Measurements from ENCODE around the gene CDC26. TPM values are rescaled to one million over a fixed set of nuclear protein-coding genes. Genes with fewer than 3 reads are reported as not detected.

The CDC26 gene
- total and polyA plus RNA-seq, 2 experiments from 2014 or later = 29.7 to 60.7 TPM

GRCh38 chr9:113261917-113262671 lies 13.3 kb downstream of the CDC26 start:
- Histone ChIP-seq H3K9me3 (ENCODE audit: low read depth) (no peaks in the 10 kb centered on the region), H3K27ac (no peak overlapping the region), H3K4me3 (no peak overlapping the region), H3K27me3 (no peaks in the 10 kb centered on the region), H3K4me1 (ENCODE audit: low read depth) (no peaks in the 10 kb centered on the region), H3K36me3 (peaks cover 36% of the 10 kb centered on the region)
- TF ChIP-seq CTCF (IDR thresholded peaks at IDR 0.05; ENCODE audit: low read depth, low read length) = no peak
- DNase-seq (ENCODE audit: low read depth in 1 of 2, low spot score in 1 of 2) = no peak

GRCh38 chr9:113258282-113258681 lies 17.1 kb downstream of the CDC26 start:
- Histone ChIP-seq H3K27ac (no peak overlapping the region), H3K36me3 (peaks cover 39% of the 10 kb centered on the region), H3K4me3 (no peak overlapping the region), H3K27me3 (no peaks in the 10 kb centered on the region), H3K4me1 (ENCODE audit: low read depth) (no peaks in the 10 kb centered on the region), H3K9me3 (ENCODE audit: low read depth) (no peaks in the 10 kb centered on the region)
- DNase-seq (ENCODE audit: low read depth in 1 of 2, low spot score in 1 of 2) = no peak
- no peak for TF ChIP-seq CTCF (IDR thresholded peaks at IDR 0.05; ENCODE audit: low read depth, low read length)

GRCh38 chr9:113257863-113258262 lies 17.5 kb downstream of the CDC26 start:
- no peak for TF ChIP-seq CTCF (IDR thresholded peaks at IDR 0.05; ENCODE audit: low read depth, low read length)
- no peak overlapping the region for H3K4me3 ChIP-seq
- no peak overlapping the region for H3K27ac ChIP-seq
- H3K4me1 ChIP-seq (ENCODE audit: low read depth) = no peaks in the 10 kb centered on the region
- DNase-seq (ENCODE audit: low read depth in 1 of 2, low spot score in 1 of 2) = no peak
- H3K9me3 ChIP-seq (ENCODE audit: low read depth) = no peaks in the 10 kb centered on the region
- H3K27me3 ChIP-seq = no peaks in the 10 kb centered on the region
- H3K36me3 ChIP-seq = peaks cover 39% of the 10 kb centered on the region

GRCh38 chr9:113255438-113255837 lies 19.9 kb downstream of the CDC26 start:
- DNase-seq (ENCODE audit: low read depth in 1 of 2, low spot score in 1 of 2) = no peak
- no peaks in the 10 kb centered on the region for H3K27me3 ChIP-seq
- TF ChIP-seq CTCF (IDR thresholded peaks at IDR 0.05; ENCODE audit: low read depth, low read length) = no peak

GRCh38 chr9:113254991-113255390 lies 20.4 kb downstream of the CDC26 start:
- Histone ChIP-seq H3K9me3 (ENCODE audit: low read depth) (no peaks in the 10 kb centered on the region), H3K36me3 (peaks cover 26% of the 10 kb centered on the region)
- TF ChIP-seq CTCF (IDR thresholded peaks at IDR 0.05; ENCODE audit: low read depth, low read length) = no peak

More at GRCh38 chr9:113255438-113255837, 19.9 kb downstream of the CDC26 start:
- Histone ChIP-seq H3K4me3 (no peak overlapping the region), H3K4me1 (ENCODE audit: low read depth) (no peaks in the 10 kb centered on the region), H3K27ac (no peak overlapping the region), H3K9me3 (ENCODE audit: low read depth) (no peaks in the 10 kb centered on the region), H3K36me3 (peaks cover 28% of the 10 kb centered on the region)

More at GRCh38 chr9:113254991-113255390, 20.4 kb downstream of the CDC26 start:
- H3K4me3 ChIP-seq = no peak overlapping the region
- no peak overlapping the region for H3K27ac ChIP-seq
- no peaks in the 10 kb centered on the region for H3K4me1 ChIP-seq (ENCODE audit: low read depth)
- DNase-seq (ENCODE audit: low read depth in 1 of 2, low spot score in 1 of 2) = no peak
- no peaks in the 10 kb centered on the region for H3K27me3 ChIP-seq

All from cardiac muscle cell (in vitro differentiated cells and primary cell).